ENCODE results near the gene HMGB4.

HMGB4 gene

DNA sequence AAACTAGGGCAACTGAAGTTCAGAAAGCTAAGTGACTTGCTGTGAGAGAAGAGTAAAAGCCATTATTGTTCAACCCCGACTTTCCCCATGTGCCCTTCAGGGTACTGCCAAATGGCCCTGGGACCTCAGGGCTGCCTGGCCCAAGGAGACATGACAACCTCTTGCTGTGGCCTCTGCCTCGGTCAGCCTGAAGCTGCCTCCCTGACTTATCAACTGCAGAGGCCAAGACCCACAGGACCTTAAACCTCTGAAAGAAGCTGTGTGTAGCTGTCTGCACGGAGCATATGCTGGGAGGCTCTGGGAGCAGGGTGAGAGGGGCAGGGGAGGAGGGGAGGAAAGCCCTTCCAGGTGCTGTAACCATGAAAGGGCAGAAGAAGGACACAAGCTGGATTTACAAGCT is 35.9 kb downstream of the HMGB4 start:
- TF ChIP-seq, protein P1, sequence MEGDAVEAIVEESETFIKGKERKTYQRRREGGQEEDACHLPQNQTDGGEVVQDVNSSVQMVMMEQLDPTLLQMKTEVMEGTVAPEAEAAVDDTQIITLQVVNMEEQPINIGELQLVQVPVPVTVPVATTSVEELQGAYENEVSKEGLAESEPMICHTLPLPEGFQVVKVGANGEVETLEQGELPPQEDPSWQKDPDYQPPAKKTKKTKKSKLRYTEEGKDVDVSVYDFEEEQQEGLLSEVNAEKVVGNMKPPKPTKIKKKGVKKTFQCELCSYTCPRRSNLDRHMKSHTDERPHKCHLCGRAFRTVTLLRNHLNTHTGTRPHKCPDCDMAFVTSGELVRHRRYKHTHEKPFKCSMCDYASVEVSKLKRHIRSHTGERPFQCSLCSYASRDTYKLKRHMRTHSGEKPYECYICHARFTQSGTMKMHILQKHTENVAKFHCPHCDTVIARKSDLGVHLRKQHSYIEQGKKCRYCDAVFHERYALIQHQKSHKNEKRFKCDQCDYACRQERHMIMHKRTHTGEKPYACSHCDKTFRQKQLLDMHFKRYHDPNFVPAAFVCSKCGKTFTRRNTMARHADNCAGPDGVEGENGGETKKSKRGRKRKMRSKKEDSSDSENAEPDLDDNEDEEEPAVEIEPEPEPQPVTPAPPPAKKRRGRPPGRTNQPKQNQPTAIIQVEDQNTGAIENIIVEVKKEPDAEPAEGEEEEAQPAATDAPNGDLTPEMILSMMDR (IDR thresholded peaks at IDR 0.05; ENCODE audit: control insufficient read depth, extremely low read depth, insufficient read depth): no peak
- no peak overlapping the region for H3K4me3 ChIP-seq (ENCODE audit: low read depth, low read length)
- DNase-seq (ENCODE audit: low read depth): no peak

DNA sequence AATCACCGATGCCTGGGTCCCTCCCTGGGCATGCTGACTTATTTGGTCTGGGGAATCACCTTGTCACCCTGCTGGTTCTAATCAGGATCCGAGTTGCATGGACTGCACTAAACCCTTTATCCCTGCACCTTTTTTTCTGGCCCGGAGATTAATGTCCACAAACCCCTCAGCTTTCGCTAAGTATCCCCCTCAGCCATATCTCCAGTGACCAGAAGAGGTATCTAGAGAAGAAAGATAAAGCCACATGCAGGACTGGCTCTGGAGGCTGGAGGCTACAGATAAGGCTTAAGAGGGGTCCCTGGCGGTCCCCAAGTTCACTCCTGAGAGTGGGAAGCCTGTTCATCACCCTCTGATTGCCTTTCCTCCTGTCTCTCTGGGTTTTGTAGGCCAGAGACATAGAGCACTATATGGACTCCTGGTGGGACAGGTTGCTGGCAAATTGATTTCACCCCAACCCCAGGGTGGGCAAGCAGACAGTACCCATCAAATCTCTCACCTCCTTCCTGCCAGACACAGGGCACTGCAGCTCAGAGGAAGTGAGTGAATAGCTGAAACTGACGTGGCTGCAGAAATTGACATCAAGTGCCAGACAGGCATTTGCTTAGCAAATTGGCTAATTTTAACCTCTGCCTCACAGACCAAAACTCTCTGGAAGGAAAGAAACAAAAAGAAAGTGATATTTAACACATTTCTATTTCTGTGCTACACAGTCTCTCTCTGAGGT is 38.8 kb downstream of the HMGB4 start:
- TF ChIP-seq, protein P1 (IDR thresholded peaks at IDR 0.05; ENCODE audit: control insufficient read depth, extremely low read depth, insufficient read depth): no peak
- H3K4me3 ChIP-seq (ENCODE audit: low read depth, low read length): no peak overlapping the region
- DNase-seq (ENCODE audit: low read depth): no peak

DNA sequence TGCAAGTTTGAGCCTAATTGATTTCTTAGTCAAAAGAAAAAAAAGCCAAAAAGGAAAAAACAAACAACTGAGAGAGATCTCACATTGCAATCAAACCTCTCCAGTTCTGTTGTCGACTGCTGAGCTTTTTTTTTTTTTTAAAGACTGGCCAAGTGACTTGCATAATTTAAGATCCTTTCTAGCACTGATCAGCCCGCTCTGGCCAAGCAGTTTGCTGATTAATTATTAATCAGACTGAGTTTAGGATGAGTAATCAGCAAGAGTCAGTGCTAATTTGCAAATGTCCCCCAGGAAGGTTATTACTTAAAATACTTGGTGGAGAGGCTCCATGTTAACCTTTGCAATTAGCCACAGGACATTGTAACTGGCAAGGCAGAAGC is 39.3 kb downstream of the HMGB4 start:
- DNase-seq (ENCODE audit: low read depth): no peak
- TF ChIP-seq, protein P1 (IDR thresholded peaks at IDR 0.05; ENCODE audit: control insufficient read depth, extremely low read depth, insufficient read depth): no peak
- no peak overlapping the region for H3K4me3 ChIP-seq (ENCODE audit: low read depth, low read length)

DNA sequence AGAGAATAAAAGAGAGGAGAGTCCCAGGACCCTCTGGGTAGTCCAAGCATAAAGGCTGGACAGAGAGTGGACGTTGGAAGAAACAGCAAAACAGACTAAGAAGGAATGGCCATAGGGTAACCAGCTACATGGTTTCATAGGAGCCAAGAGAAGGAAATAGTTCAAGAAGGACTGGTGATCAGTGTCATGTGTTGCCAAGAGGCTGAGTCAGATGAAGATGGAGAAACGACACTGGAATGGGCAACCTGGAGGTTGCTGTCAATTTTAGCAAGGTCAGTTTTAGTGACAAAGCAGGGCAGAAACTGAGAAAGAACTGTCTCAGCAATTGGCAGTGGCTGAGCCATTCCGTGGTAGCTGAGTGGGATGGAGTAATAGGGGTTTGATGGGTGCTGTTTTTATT is 41.4 kb downstream of the HMGB4 start:
- TF ChIP-seq, protein P1 (IDR thresholded peaks at IDR 0.05; ENCODE audit: control insufficient read depth, extremely low read depth, insufficient read depth): no peak
- DNase-seq (ENCODE audit: low read depth): no peak
- no peak overlapping the region for H3K4me3 ChIP-seq (ENCODE audit: low read depth, low read length)

DNA sequence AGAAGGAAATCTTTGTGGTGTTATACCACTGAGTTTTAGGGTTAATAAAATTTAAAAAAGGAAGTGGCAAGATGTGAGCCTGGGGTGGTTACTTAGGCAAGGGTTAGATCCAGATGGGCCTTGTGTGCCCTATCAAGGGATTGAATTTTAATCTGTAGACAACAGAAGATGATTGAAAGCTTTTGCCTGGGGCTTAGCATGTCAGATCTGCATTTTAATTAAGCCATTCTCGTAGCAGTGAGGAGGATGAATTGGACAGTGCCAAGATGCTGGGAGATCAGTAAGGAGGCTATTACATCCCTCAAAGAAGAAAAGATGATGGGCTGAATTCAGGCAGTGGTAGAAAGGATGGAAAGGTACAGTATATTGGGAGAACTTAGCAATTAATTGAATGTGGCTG is 42.3 kb downstream of the HMGB4 start:
- H3K4me3 ChIP-seq (ENCODE audit: low read depth, low read length): no peak overlapping the region
- no peak for DNase-seq (ENCODE audit: low read depth)
- TF ChIP-seq, protein P1 (IDR thresholded peaks at IDR 0.05; ENCODE audit: control insufficient read depth, extremely low read depth, insufficient read depth): no peak

DNA sequence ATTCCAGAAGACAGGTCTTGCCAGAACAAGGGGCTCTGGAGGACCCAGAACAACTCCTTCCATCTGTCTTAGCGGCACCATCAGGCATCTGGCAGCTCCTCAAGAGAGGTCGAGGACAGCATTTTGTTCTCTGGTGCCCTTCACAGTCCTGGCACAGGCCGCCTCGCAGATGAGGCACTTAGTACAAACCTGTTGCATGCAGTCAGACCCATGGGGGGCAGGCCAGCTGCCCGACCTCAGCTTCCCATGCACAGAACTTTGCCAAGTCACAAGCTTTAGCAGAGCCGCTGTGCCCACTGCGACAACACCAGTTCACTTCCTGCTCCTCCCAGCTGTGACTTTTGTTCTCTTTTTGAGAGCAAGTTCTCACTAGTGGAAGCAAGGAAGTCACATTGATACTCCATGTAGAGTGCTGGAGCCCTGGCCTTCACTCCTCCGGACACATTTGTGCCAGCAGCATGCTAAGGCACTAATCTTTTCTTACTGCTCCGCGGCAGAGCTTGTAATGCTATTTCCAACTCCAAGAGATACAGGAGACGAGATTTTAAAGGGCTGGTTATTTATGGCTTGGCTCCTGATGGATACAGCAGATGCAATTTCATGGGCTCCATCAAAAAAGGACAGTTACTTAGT is 44.6 kb downstream of the HMGB4 start:
- no peak overlapping the region for H3K4me3 ChIP-seq (ENCODE audit: low read depth, low read length)
- TF ChIP-seq, protein P1 (IDR thresholded peaks at IDR 0.05; ENCODE audit: control insufficient read depth, extremely low read depth, insufficient read depth): no peak

More for the DNA sequence above, 44.6 kb downstream of the HMGB4 start:
- no peak for DNase-seq (ENCODE audit: low read depth)
